ENCODE data around the gene CIRBP. TPM values are rescaled to one million over a fixed set of nuclear protein-coding genes. Genes with fewer than 3 reads are reported as not detected.

CIRBP gene
- total and polyA plus RNA-seq, 2 donors, result 229 to 693 TPM

- no peak for DNase-seq (ENCODE audit: low read depth in 6 of 9, low spot score in 9 of 9)
- Histone ChIP-seq H3K4me3 (ENCODE audit: low read length in 2 of 2) (no peak overlapping the region), H3K27ac (ENCODE audit: low read depth in 1 of 2, low read length in 1 of 2) (no peak overlapping the region), H3K27me3 (ENCODE audit: control insufficient read depth in 2 of 2, insufficient read depth in 1 of 2, low read length in 1 of 2) (peaks cover 44 to 63% of the 10 kb centered on the region in 2 donors), H3K9me3 (ENCODE audit: control insufficient read depth in 2 of 2, insufficient read depth in 1 of 2, low read length in 1 of 2) (peaks cover 0 to 6% of the 10 kb centered on the region in 2 donors), H3K36me3 (ENCODE audit: control insufficient read depth in 2 of 2, insufficient read depth in 2 of 2, low read length in 1 of 2) (no peaks in the 10 kb centered on the region), H3K4me1 (ENCODE audit: control insufficient read depth in 2 of 2, insufficient read depth in 2 of 2, low read length in 2 of 2) (peaks cover 7 to 10% of the 10 kb centered on the region in 2 donors)
- 94% methylated on average over 45 of the region's 45 CpGs for WGBS
Observed at GRCh38 chr19:1234051-1234954, 34.8 kb upstream of the CIRBP start.

GRCh38 chr19:1234955-1235380 lies 34.2 kb upstream of the CIRBP start:
- Histone ChIP-seq H3K9me3 (ENCODE audit: control insufficient read depth in 2 of 2, insufficient read depth in 1 of 2, low read length in 1 of 2) (peaks cover 0 to 10% of the 10 kb centered on the region in 2 donors), H3K4me3 (ENCODE audit: low read length in 2 of 2) (no peak overlapping the region), H3K27ac (ENCODE audit: low read depth in 1 of 2, low read length in 1 of 2) (no peak overlapping the region), H3K36me3 (ENCODE audit: control insufficient read depth in 2 of 2, insufficient read depth in 2 of 2, low read length in 1 of 2) (no peaks in the 10 kb centered on the region), H3K27me3 (ENCODE audit: control insufficient read depth in 2 of 2, insufficient read depth in 1 of 2, low read length in 1 of 2) (peaks cover 51 to 70% of the 10 kb centered on the region in 2 donors), H3K4me1 (ENCODE audit: control insufficient read depth in 2 of 2, insufficient read depth in 2 of 2, low read length in 2 of 2) (peaks cover 10 to 14% of the 10 kb centered on the region in 2 donors)
- no peak for DNase-seq (ENCODE audit: low read depth in 6 of 9, low spot score in 9 of 9)
- WGBS, result 94% methylated on average over 43 of the region's 43 CpGs

- no peak overlapping the region for H3K4me3 ChIP-seq (ENCODE audit: low read length in 2 of 2)
- H3K4me1 ChIP-seq (ENCODE audit: control insufficient read depth in 2 of 2, insufficient read depth in 2 of 2, low read length in 2 of 2), result peaks cover 12 to 18% of the 10 kb centered on the region in 2 donors
- H3K9me3 ChIP-seq (ENCODE audit: control insufficient read depth in 2 of 2, insufficient read depth in 1 of 2, low read length in 1 of 2), result peaks cover 0 to 11% of the 10 kb centered on the region in 2 donors
- no peak overlapping the region for H3K27ac ChIP-seq (ENCODE audit: low read depth in 1 of 2, low read length in 1 of 2)
- no peaks in the 10 kb centered on the region for H3K36me3 ChIP-seq (ENCODE audit: control insufficient read depth in 2 of 2, insufficient read depth in 2 of 2, low read length in 1 of 2)
- DNase-seq (ENCODE audit: low read depth in 6 of 9, low spot score in 9 of 9), result no peak
- peaks cover 52 to 69% of the 10 kb centered on the region in 2 donors for H3K27me3 ChIP-seq (ENCODE audit: control insufficient read depth in 2 of 2, insufficient read depth in 1 of 2, low read length in 1 of 2)
- WGBS, result 93% methylated on average over 39 of the region's 39 CpGs
Observed at GRCh38 chr19:1235625-1236538, 33.2 kb upstream of the CIRBP start.

- H3K27me3 ChIP-seq (ENCODE audit: control insufficient read depth in 2 of 2, insufficient read depth in 1 of 2, low read length in 1 of 2), result peaks cover 52 to 69% of the 10 kb centered on the region in 2 donors
- H3K4me3 ChIP-seq (ENCODE audit: low read length in 2 of 2), result peak overlapping the region in 1 of 2 donors; percentile 53
- H3K4me1 ChIP-seq (ENCODE audit: control insufficient read depth in 2 of 2, insufficient read depth in 2 of 2, low read length in 2 of 2), result peaks cover 17 to 24% of the 10 kb centered on the region in 2 donors
- WGBS, result 20% methylated on average over 42 of the region's 42 CpGs
- H3K9me3 ChIP-seq (ENCODE audit: control insufficient read depth in 2 of 2, insufficient read depth in 1 of 2, low read length in 1 of 2), result peaks cover 0 to 11% of the 10 kb centered on the region in 2 donors
- H3K36me3 ChIP-seq (ENCODE audit: control insufficient read depth in 2 of 2, insufficient read depth in 2 of 2, low read length in 1 of 2), result no peaks in the 10 kb centered on the region
- no peak overlapping the region for H3K27ac ChIP-seq (ENCODE audit: low read depth in 1 of 2, low read length in 1 of 2)
- DNase-seq (ENCODE audit: low read depth in 6 of 9, low spot score in 9 of 9), result no peak
Observed at GRCh38 chr19:1236576-1236975, 32.6 kb upstream of the CIRBP start.

GRCh38 chr19:1237027-1237659 lies 32.0 kb upstream of the CIRBP start:
- Histone ChIP-seq H3K4me3 (ENCODE audit: low read length in 2 of 2) (peak overlapping the region in 1 of 2 donors; percentile 53), H3K36me3 (ENCODE audit: control insufficient read depth in 2 of 2, insufficient read depth in 2 of 2, low read length in 1 of 2) (no peaks in the 10 kb centered on the region), H3K27ac (ENCODE audit: low read depth in 1 of 2, low read length in 1 of 2) (no peak overlapping the region), H3K4me1 (ENCODE audit: control insufficient read depth in 2 of 2, insufficient read depth in 2 of 2, low read length in 2 of 2) (peaks cover 19 to 26% of the 10 kb centered on the region in 2 donors), H3K27me3 (ENCODE audit: control insufficient read depth in 2 of 2, insufficient read depth in 1 of 2, low read length in 1 of 2) (peaks cover 52 to 69% of the 10 kb centered on the region in 2 donors), H3K9me3 (ENCODE audit: control insufficient read depth in 2 of 2, insufficient read depth in 1 of 2, low read length in 1 of 2) (peaks cover 0 to 11% of the 10 kb centered on the region in 2 donors)
- under 1% methylated on average over 60 of the region's 60 CpGs for WGBS
- DNase-seq (ENCODE audit: low read depth in 6 of 9, low spot score in 9 of 9), result no peak

GRCh38 chr19:1237754-1238368 lies 31.3 kb upstream of the CIRBP start, which contains the start of gene CBARP:
Gene CBARP, minus strand, starts transcription at chr19:1238005. Its CDS starts 1,905 bp downstream, at chr19:1236100.
- under 1% methylated on average over 86 of the region's 87 CpGs for WGBS
- Histone ChIP-seq H3K9me3 (ENCODE audit: control insufficient read depth in 2 of 2, insufficient read depth in 1 of 2, low read length in 1 of 2) (peaks cover 0 to 11% of the 10 kb centered on the region in 2 donors), H3K27ac (ENCODE audit: low read depth in 1 of 2, low read length in 1 of 2) (no peak within 1 kb of the TSS), H3K4me3 (ENCODE audit: low read length in 2 of 2) (peak within 1 kb of the TSS; percentile 16 to 53), H3K27me3 (ENCODE audit: control insufficient read depth in 2 of 2, insufficient read depth in 1 of 2, low read length in 1 of 2) (peaks cover 52 to 65% of the 10 kb centered on the region in 2 donors), H3K4me1 (ENCODE audit: control insufficient read depth in 2 of 2, insufficient read depth in 2 of 2, low read length in 2 of 2) (peaks cover 22 to 31% of the 10 kb centered on the region in 2 donors), H3K36me3 (ENCODE audit: control insufficient read depth in 2 of 2, insufficient read depth in 2 of 2, low read length in 1 of 2) (no peaks in the 10 kb centered on the region)
- DNase-seq (ENCODE audit: low read depth in 6 of 9, low spot score in 9 of 9), result no peak

- no peak for DNase-seq (ENCODE audit: low read depth in 6 of 9, low spot score in 9 of 9)
- H3K27ac ChIP-seq (ENCODE audit: low read depth in 1 of 2, low read length in 1 of 2), result no peak overlapping the region
- peaks cover 52 to 60% of the 10 kb centered on the region in 2 donors for H3K27me3 ChIP-seq (ENCODE audit: control insufficient read depth in 2 of 2, insufficient read depth in 1 of 2, low read length in 1 of 2)
- peaks cover 22 to 33% of the 10 kb centered on the region in 2 donors for H3K4me1 ChIP-seq (ENCODE audit: control insufficient read depth in 2 of 2, insufficient read depth in 2 of 2, low read length in 2 of 2)
- H3K36me3 ChIP-seq (ENCODE audit: control insufficient read depth in 2 of 2, insufficient read depth in 2 of 2, low read length in 1 of 2), result peaks cover 0 to 3% of the 10 kb centered on the region in 2 donors
- WGBS, result 72% methylated on average over 34 of the region's 34 CpGs
- peak overlapping the region in 1 of 2 donors; percentile 53 for H3K4me3 ChIP-seq (ENCODE audit: low read length in 2 of 2)
- peaks cover 0 to 11% of the 10 kb centered on the region in 2 donors for H3K9me3 ChIP-seq (ENCODE audit: control insufficient read depth in 2 of 2, insufficient read depth in 1 of 2, low read length in 1 of 2)
Observed at GRCh38 chr19:1238369-1239303, 30.5 kb upstream of the CIRBP start.

All from thymus (tissue), 11 donors.